HG02798 (cell line): ENCODE data around the gene SCN1B.
"Not testable (repeated sequence)": the region's sequence is repeated elsewhere in the genome, so short reads cannot be mapped to it uniquely, and the experiment has no call there.

Experiments used
- ATAC-seq: cut with Tn5 transposase; IDR thresholded peaks from one replicate; pipeline ENCODE4 v1.9.1; 2021; ENCODE audit warnings: mild to moderate bottlenecking; ENCODE audit not compliant: unreplicated experiment, poor library complexity

SCN1B gene

DNA sequence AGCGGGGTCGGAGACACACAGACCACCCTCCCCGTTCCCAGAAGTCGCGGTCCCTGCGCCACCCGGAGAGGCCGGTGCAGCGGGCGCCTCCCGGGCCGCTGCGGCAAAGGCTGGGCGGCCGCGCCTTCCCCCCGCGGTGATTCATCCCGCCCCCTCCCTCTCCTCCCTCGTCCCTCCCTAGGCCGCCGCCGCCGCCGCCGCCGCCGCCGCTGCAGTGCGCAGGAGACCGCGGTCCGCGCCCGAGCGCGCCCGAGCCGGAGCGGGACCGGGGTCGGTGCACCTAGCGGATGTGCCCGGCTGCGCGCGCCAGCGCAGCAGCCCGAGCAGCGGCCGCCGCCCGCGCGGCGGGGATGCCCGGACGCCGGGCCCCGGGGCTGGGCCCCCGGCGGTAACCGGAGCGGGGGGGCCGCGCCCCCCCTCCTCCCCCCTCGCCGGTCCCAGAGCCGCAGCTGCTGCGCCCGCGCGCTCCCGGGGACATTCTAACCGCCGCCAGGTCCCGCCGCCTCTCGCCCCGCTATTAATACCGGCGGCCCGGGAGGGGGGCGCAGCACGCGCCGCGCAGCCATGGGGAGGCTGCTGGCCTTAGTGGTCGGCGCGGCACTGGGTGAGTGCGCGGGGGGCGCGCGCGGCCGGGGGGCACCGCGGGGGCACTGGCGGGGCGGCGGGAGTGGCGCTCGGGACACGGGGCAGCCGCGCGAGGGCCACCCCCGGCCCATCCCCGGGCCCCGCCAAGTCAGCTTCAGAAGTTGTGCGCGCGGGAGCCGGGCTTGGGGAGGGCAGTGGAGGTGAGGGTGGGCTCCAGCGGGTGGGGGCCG is at the start of gene SCN1B:
Gene SCN1B, plus strand, starts transcription at position 214 of the 815 bp plus-strand sequence. Its CDS starts 351 bp downstream, at position 565.
- ATAC-seq = no peak

- ATAC-seq = no peak
These were observed 48.0 kb upstream of the SCN1B start for GRCh38 chr19:34982275-34982674.

DNA sequence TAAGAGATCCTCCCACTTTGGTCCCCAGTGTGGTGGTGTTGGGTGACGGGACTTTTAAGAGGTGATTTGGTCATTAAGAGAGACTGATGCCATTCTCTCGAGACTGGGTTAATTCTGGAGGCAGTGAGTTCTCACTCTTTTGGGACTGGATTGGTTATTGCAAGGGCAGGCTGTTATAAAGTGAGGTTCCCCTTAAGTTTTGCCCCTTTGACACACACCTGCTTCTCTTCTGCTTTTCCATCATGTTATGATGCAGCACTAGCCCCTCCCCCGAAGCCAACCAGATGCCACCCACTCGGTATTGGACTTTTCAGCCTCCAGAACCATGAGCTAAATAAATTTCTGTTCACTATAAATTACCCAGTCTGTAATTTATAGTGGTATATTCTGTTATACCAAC is 46.5 kb upstream of the SCN1B start:
- no peak for ATAC-seq

DNA sequence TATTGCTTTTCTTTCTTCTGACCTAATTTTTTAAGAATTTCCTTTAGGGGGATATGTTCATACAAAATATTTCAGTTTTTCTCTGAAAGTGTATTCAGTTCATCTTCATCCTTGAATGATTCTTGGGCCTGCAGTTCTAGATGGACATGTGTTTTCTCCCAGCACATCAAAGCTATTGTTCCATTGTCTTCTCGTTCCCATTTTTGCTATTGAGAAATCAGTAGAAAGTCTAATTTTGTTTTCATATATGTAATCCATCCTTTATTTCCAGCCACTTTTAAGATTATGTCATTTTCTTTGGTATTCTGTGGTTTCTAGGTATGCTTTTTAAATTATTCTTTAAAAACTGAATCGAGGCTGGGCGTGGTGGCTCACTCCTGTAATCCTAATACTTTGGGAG is 46.0 kb upstream of the SCN1B start:
- no peak for ATAC-seq

DNA sequence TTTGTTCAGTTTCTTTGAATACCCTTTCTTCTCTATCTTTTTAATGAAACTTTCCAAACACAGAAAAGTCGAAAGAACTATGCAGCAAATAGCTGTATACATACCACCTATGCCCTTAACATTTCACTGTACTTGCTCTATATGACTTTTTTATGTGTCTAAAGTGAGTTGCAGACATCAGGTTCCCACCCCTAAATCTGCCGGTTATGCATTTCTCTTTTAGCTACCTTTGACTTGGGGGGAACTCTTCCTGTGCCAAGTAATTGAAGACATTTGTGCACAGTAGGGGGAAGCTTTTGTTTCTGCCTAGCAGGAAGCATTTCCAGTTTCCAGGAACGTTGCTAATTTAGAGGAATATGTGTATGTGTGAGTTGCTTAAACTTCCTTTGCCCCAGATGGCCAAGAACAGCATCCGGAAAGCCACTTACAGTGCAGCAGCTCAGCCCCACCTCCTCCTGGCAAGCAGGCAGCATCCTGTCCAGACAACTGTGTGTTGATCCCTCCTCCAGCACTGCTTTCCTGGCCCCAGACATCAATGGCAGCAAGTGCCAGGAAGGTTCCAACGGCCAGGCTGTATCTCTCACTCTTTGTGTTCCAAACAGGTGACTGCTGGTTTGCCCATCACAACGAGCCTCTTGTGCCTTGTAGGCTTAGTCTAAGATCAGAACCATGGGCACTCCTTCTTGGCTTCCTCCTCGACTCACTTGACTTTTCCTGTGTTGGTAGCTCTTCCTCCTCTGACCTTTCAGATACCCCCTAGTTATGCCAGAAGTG is 44.8 kb upstream of the SCN1B start:
- ATAC-seq = no peak

DNA sequence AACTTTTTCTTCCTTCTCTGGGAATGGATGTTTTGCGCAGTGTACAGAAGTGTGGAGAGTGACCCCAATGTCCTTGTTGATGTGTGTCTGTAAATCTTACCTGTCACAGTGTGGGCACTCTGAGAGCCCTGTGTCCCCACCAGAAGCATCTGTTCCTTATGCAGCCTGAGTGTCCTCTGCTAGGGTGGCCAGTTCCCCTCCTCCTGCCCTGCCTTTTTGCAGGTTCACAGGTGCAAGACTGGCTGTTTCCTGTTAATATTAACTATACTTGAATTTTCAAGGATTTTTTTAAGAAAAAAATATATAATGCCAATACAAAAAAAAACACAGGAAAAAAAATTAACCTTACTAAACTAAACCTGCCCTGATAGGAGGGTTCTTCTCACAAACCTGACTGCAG is 42.2 kb upstream of the SCN1B start:
- no peak for ATAC-seq

- no peak for ATAC-seq
These were observed 41.0 kb upstream of the SCN1B start for GRCh38 chr19:34989298-34989697.

DNA sequence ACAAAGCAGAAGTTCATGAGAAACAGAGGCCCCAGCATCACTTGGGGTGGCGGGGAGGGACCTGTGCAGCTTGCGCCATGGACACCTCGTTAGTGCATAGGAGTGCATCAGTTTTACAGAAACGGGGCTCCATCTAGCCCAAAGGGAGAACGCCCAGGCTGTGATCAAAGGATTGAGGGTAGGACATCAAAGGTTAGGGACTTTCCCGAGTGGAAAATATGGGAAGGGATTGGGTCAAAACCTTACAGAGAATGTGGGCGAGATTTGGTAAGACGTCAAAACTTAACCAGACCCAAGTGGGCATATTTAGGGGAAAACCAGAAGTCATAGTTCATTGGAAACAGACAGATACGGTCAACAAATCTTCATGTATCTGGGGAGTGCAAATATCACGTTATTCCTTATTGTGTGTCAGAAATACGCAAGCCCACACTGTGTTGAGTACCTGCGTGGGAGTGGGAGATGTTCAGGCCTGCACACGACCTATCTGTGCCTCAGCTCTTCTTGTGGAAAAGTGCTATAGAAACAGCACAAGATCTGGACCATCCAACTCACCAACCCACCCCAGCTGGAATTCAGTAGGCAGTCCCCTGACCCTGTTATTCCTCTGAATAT is 39.6 kb upstream of the SCN1B start:
- ATAC-seq = no peak

- no peak for ATAC-seq
These were observed 38.5 kb upstream of the SCN1B start for GRCh38 chr19:34991542-34992333.

GRCh38 chr19:34992582-34992981 is 37.7 kb upstream of the SCN1B start:
- not testable (repeated sequence) for ATAC-seq

- ATAC-seq = no peak
These were observed 36.0 kb upstream of the SCN1B start for GRCh38 chr19:34994286-34994642.

DNA sequence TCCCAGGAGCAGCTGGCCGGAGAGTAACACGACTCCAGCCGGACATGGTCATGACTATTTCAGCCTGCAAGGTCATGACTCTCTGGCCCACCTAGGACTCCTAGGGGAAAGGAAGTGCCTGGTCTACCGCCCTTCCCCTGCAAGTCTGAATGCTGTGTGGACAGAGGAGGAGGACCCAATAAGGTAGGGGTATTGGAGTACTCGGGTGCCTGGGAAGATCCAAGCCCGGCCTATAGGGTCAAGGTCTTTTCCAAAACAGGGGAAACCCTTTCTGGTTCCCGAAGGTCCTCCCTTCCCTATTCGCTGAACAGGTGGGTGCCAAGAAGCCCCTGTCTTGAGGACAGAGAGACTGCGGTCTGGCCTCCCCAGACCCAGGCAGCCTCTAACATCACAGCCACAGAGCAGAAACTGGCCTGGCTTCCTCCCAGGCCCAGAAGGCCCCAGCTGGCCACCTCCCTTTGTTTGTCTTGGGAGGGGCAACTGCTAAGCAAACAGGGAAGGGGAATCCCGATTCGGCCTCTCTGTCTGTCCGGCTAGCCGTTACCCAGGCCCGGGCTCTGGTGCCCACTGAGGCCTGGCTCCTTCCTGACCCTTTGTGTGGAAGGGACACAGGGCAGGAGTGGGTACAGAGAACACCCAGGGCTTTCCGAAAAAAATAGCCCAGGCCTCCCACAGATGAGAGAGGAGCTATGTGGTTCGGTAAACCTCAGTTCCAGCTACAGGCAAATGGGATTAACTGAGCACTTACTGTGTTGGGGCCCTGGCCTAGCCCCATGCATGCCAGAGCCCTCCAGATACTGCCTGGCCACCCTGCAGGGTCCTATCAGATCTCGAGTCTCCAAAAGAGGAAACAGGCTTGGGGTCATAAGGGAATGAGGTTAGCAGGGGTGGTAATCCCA is 35.4 kb upstream of the SCN1B start:
- ATAC-seq = no peak

GRCh38 chr19:34995551-34995950 is 34.7 kb upstream of the SCN1B start:
- ATAC-seq = no peak

GRCh38 chr19:34997071-34997617 is 33.1 kb upstream of the SCN1B start:
- no peak for ATAC-seq

- not testable (repeated sequence) for ATAC-seq
These were observed 32.0 kb upstream of the SCN1B start for GRCh38 chr19:34998224-34998623.

GRCh38 chr19:34998777-34999497 is 31.3 kb upstream of the SCN1B start:
- ATAC-seq = no peak

DNA sequence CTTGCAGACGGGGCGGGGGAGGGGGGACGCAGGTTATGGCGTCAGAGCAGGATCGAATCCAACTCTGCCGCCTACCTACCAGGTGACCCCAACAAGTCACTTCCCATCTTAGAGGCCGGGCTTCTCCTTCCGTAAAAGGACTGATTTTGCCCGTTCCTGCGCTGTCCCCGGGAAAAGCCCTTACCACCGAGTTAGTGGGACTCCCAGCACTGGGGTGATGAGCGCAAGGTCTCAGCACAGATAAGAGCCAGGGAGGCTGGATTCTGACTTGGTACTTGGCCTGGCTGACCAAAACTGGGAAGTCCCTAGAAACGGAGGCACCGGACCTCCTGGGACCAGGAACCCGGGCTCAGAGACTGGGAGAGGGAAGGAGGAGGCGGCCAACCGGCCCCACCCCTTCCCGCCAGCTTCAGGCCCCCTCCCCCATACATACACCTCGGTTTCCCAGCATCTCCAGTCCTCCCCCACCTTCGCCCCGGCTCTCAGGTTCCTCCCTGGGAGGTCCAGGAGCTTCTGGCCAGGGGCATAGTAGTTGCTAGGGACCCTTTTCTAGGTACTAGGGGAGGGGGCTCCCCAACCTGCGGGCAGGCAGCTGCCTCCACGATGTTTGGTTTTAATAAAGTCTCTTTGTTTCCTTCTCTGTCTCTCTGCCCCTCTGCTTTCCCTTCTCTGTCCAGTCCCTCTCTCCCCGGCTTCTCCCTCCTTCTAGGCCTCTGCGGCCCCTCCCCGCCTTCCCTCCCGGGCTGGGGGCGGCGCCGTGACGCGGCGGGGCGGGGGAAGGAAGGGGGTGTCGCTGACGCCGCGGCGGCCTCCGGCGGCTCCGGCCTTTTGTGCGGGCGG is 30.6 kb upstream of the SCN1B start, which contains the start of gene GRAMD1A:
Gene GRAMD1A, plus strand, starts transcription at position 826 of the 840 bp plus-strand sequence. CDS start 156 bp downstream, outside the sequence.
- ATAC-seq = peak; percentile 63

DNA sequence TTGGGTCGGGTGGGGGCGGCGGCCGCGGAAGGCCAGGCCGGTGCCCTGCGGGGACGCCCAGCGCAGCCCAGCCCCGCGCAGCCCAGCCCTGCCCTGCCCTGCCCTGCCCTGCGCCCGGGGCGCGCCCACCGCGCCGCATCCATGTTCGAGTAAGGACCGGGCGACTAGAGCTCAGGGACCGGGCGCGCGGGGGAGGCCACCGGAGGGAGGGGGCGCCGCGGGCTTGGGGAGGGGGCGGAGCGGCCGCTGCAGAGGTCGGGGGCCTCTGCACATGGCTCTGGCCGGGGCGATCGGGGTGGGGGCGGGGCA is 30.0 kb upstream of the SCN1B start:
- no peak for ATAC-seq
